Activated CD4-positive, alpha-beta T cell treated with anti-CD3 and anti-CD28 coated beads for 1 hour (primary cell): Measurements from ENCODE around the gene NRBF2.
"Not testable (repeated sequence)": the region's sequence is repeated elsewhere in the genome, so short reads cannot be mapped to it uniquely, and the experiment has no call there.

Experiments
- DNase-seq: peaks from one replicate; pipeline ENCODE4 v3.0.0-alpha.2; 2020

The NRBF2 gene

DNA sequence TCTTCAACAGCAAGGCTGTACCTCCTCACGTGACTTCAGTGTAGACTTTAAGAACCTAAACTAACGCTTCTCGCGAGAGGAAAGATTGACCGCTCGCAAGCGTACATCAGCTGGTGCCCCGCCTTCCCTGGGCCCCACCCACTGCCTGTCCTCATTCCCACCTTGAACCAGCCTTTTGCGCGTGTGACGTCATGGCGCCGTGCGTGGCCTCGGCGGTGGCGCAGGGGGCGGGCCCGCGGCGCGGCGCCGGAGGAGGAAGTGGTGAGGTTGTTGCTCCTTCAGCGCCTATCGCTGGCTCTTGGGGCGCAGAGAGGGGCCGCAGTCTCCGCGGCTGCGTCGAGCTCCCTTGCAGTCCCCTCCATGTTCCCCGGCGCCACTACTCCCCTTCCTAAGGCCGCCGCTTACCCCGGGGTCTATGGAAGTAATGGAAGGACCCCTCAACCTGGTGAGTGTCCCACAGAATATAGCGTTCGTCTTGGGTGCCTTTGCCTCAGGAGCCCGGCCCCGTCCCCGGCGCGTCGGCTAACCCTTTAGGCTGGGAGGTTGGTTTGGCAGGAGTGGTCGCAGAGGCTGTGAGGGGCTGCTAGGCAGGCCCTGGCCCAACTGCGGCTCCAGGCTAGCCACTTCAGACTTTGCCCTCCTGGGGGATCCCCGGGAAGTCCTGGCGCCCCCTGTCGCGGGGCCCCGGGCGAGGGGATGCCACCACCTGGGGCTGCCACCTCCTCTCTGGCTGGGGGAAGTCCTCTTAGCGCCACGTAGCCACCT, at the start of gene NRBF2:
Gene NRBF2, plus strand, starts transcription at position 273 of the 765 bp plus-strand sequence. Its CDS starts 143 bp downstream, at position 416.
- peak; percentile 94 for DNase-seq

GRCh38 chr10:63083406-63083805, 49.7 kb upstream of the NRBF2 start:
- not testable (repeated sequence) for DNase-seq

DNA sequence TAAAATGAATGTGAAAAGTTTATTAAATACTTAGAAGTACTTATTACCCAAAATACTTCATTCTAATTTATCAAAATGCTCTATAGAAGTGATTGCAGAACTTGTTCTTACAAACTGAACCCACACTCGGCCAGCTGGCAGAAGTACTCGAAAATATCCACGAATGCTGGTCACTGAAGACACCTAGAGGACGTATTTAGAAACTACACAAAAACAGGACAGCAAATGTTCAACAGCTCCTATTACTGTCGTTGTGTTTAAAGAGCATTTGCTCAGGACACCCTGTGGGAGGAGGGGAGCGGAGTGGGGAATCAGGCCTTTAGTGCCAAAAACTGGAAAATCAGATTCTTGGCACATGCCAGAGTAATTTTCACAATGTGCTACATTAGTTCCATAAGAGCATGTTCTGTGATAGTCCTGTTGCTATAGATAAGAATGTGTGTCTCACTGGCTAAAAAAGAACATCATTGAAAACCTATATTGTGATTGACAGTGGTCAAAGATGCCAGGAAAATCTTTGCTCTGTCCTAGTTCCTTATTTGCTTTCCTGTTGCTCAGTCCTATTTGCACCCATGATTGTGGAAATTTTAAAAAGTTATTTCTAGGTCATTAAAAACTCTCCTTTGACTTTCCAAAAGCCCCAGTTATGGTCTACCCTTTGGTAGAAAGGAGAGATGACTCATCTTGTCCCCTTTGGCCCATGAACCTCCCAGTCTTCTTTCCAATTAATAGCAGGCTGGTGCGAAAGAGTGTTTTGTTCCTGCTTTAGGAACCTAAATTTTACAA, 49.0 kb upstream of the NRBF2 start:
- peak; percentile 8 for DNase-seq

GRCh38 chr10:63084690-63085382, 48.3 kb upstream of the NRBF2 start:
- no peak for DNase-seq

DNA sequence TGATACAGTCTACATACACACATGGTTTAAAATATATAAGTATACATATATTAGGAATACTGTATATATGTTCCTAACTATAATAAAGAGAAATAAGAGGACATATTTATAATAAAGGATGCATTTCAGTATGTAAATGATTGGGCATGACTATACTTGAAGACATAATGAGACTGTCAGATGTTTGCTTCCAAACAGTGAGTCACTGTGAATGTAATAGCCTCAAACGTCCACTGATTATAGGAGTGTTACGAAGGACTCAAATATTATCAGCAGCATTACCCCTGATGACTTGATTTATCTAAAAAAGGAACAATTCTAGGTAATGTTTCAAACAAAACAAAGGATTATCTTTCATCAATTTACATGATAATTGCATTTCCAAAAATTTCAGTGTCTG, 39.9 kb upstream of the NRBF2 start:
- DNase-seq = no peak

DNA sequence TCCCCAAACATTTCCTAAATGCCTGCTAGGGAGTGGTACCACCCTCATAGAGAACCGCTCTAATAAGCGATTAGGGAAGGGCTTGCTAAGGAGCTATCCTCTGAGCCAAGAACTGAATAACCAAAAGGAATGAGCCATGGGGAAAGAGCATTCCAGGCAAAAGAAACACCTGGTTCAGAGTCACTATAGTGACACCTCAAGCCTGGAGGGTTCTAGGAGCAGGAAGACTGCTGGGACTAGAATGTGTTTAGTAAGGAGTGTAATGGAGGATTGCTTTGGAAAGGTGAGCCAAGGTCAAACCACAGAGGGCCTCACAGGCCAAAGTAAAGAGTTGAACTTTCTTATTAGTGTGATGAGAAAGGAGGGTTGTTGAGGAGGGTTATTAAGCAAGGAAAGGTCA, 38.7 kb upstream of the NRBF2 start:
- DNase-seq = no peak

DNA sequence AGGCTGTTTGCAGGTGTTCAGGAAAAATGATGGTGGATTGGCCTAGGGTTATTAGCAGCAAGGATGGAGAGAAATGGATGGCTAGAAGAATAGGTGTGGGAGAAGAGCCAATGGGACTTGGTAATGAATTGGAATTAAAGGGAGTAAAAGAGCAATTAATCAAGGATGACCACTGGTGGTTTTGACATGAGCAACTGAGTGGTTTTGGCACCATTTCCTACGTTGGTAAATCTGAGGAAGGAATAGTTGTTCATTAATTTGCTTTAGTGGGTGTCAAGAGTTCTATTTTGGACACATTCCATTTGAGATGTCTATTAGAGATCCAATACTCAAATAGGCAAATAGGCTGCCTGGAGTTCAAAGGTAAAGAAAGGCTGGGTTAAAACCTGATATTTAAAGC, 38.2 kb upstream of the NRBF2 start:
- DNase-seq = no peak

- no peak for DNase-seq
Observed at GRCh38 chr10:63099734-63100133, 33.4 kb upstream of the NRBF2 start.

GRCh38 chr10:63101091-63101490, 32.0 kb upstream of the NRBF2 start:
- not testable (repeated sequence) for DNase-seq

GRCh38 chr10:63102279-63102883, 30.7 kb upstream of the NRBF2 start:
- not testable (repeated sequence) for DNase-seq

DNA sequence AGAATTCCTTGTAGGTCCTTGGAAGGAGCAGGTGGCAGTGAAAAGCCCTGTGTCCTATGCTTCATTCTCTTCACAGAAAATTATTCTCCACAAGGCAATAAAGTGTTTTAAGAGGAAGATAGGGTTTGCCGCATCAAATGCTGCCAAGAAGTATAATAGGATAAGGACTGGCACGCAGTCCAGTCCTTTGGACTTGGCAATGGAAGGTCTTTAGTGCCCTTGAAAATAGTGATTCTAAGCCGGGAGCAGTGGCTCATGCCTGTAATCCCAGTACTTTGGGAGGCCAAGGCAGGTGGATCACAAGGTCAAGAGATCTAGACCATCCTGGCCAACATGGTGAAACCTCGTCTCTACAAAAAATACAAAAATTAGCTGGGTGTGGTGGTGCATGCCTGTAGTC, 29.9 kb upstream of the NRBF2 start:
- not testable (repeated sequence) for DNase-seq

DNA sequence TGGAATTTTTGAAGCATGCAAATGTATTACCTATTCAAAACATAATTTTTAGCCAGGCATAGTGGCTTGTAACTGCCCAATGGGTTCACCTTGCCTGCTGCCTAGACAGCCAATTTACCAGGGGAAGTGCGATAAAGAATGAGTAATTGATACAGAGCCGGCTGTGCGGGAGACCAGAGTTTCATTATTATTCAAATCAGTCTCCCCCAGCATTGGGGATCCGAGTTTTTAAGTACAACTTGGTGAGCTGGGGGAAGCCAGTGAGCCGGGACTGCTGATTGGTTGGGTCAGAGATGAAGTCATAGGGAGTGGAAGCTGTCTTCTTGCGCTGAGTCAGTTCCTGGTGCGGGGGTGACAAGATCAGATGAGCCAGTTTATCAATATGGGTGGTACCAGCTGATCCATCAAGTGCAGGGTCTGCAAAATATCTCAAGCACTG, 29.1 kb upstream of the NRBF2 start:
- no peak for DNase-seq

- no peak for DNase-seq
Observed at GRCh38 chr10:63105225-63106110, 27.7 kb upstream of the NRBF2 start.

DNA sequence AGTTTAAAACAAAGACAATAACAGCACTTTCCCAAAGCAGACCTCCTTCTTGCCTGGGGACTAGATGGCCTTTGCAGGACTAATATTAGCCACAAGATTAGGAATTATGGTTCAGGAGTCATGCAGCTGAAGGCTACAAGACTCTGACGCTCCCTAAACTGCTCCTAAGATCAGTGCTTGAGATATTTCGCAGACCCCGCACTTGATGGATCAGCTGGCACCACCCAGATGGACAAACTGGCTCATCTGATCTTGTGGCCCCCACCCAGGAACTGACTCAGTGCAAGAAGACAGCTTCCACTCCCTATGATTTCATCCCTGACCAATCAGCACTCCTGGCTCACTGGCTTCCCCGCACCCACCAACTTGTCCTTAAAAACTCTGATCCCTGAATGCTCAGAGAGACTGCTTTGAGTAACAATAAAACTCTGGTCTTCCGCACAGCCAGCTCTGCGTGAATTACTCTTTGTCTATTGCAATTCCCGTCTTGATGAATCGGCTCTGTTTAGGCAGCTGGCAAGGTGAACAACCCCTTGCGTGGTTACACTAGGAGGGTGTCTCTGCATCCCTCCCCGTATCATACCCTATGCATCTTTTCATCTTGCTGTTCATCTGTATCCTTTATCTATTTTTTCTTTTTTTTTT, 26.9 kb upstream of the NRBF2 start:
- no peak for DNase-seq

GRCh38 chr10:63107943-63108437, 25.1 kb upstream of the NRBF2 start:
- DNase-seq = no peak

DNA sequence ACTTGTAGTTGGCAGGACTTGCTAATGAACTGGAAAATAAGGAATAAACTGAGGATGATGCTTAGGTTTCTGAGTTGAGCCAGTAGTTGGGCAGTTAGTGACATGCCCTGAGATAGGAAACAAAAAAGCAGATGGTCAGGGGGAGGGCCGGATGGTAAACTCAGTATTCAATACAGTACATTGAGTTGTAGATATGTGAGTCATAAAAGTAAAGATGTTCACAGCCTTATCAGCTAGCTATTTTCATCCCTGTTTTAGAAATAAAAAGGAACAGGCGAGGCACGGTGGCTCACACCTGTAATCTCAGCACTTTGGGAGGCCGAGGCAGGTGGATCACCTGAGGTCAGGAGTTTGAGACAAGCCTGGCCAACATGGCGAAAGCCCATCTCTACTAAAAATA, 22.2 kb upstream of the NRBF2 start:
- no peak for DNase-seq

DNA sequence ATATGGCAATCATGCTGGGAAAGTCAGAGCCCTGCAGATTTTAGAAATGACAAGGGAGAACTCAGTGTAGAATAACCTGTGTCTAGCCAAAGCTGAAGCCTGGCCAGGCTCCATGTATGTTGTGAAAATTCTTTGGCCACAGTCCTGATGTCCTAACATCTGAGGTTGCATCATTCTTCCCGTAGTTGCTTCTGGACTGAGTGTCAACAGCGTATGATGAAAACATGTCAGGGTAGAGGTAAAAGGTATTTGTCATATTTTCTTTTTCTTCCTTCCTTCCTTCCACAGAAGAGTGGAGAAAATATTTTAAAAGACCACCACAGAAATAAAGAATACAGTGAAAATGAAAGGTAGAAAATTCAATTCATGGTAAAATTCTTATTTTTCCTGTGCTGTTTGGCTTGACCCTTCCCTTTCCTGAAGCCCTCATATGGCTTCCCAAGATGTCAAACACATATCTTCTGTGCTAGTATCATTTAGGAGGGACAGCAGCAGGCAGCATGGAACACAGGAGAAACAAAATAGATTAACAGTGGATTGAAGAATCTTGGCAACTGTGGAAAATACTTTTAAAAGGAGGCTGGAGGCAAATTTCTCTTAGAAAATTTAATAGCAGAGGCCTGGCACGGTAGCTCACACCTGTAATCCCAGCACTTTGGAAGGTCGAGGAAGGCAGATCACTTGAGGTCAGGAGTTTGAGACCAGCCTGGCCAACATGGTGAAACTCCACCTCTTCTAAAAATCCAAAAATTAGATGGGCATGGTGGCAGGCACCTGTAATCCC, 18.9 kb upstream of the NRBF2 start:
- no peak for DNase-seq

DNA sequence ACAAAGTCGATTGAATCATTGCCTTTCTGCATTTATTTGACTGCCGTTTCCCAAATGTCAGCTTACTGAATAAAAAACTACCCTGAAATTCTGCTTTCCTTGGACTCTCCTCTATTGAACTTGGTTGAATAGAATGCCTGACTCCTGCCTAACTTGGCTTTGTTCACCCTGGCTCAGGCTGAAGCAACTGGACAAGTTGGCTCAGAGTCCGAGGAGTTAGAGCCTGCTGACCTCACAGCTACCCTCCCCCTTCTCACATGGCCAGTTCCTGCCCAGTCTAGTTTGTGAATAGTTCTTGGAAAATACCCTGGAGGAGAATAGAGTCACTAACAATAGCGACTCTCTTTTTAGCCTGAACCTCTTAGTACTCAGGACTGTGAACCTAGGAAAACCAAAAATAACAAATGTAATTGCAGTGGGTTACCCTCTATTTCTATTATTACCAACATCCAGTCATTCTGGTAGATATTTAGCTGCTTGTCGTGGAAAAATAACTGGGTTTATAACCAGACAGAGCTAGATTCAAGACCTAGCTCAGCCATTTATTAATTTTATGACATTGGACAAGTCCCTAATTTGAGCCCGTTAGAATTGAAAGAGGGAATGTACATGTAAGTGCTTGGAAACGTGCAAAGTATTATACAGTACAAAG, 17.3 kb upstream of the NRBF2 start:
- DNase-seq = no peak

DNA sequence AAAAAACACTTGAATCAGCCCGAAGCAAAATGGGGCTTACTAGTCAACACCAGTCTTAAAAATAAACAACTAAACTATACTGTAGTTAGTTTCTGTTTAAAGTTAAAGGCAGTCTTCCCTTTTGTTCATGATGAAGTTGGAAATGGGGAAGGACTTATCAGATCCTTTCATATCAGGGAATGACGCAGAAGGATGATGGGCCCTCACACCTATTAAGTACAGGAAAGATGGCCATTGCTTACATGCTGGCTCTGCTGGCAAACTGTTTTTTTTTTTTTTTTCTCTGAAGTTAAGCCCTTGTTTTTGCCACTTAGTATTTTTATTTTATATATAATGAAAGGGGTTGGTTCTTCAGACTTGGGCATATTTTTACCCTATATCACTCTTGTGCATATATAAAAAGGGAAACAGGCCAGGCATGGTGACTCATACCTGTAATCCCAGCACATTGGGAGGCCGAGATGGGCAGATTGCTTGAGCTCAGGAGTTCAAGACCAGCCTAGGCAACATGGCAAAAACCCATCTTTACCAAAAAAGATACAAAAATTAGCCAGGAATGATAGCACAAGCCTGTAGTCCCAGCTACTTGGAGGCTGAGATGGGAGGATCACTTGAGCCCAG, 16.6 kb upstream of the NRBF2 start:
- no peak for DNase-seq
